ENCODE data around the gene SPATA32.
"Not testable (repeated sequence)": the region's sequence is repeated elsewhere in the genome, so short reads cannot be mapped to it uniquely, and the experiment has no call there.

The SPATA32 gene

GRCh38 chr17:45270828-45271418 lies 9.0 kb upstream of the SPATA32 start:
- DNase-seq = no peak

- no peak for DNase-seq
Observed at GRCh38 chr17:45269912-45270311, 8.0 kb upstream of the SPATA32 start.

- DNase-seq = no peak
Observed at GRCh38 chr17:45267436-45268055, 5.7 kb upstream of the SPATA32 start.

GRCh38 chr17:45266372-45266926 lies 4.6 kb upstream of the SPATA32 start:
- DNase-seq = no peak

- DNase-seq = peak; percentile 19
Observed at GRCh38 chr17:45265821-45266220, 3.9 kb upstream of the SPATA32 start.

- DNase-seq = no peak
Observed at GRCh38 chr17:45264988-45265387, 3.1 kb upstream of the SPATA32 start.

GRCh38 chr17:45264430-45264829 lies 2.5 kb upstream of the SPATA32 start:
- DNase-seq = no peak

- DNase-seq = no peak
Observed at GRCh38 chr17:45263477-45263860, 1.6 kb upstream of the SPATA32 start.

GRCh38 chr17:45262516-45263476 lies 902 bp upstream of the SPATA32 start:
- DNase-seq = no peak

GRCh38 chr17:45260204-45260783 lies 1.6 kb downstream of the SPATA32 start:
- no peak for DNase-seq

GRCh38 chr17:45258981-45259380 lies 2.9 kb downstream of the SPATA32 start:
- peak; percentile 58 for DNase-seq

GRCh38 chr17:45257115-45257514 lies 4.8 kb downstream of the SPATA32 start:
- DNase-seq = no peak

GRCh38 chr17:45256114-45256966 lies 5.6 kb downstream of the SPATA32 start:
- peak; percentile 18 for DNase-seq

- no peak for DNase-seq
Observed at GRCh38 chr17:45255358-45255757, 6.5 kb downstream of the SPATA32 start.

GRCh38 chr17:45253879-45254278 lies 8.0 kb downstream of the SPATA32 start:
- DNase-seq = no peak

- not testable (repeated sequence) for DNase-seq
Observed at GRCh38 chr17:45253237-45253636, 8.7 kb downstream of the SPATA32 start.

GRCh38 chr17:45251931-45252330 lies 10.0 kb downstream of the SPATA32 start:
- no peak for DNase-seq

- peak; percentile 26 for DNase-seq
Observed at GRCh38 chr17:45248132-45248957, 13.5 kb downstream of the SPATA32 start.

GRCh38 chr17:45247429-45248131 lies 14.3 kb downstream of the SPATA32 start:
- DNase-seq = peak; percentile 88

GRCh38 chr17:45246861-45247428 lies 14.9 kb downstream of the SPATA32 start:
- DNase-seq = peak; percentile 37

Data from MV-4-11 (cell line).